Brain microvascular endothelial cell (primary cell): Measurements from ENCODE around the gene VAV2.
"Not testable (repeated sequence)": the region's sequence is repeated elsewhere in the genome, so short reads cannot be mapped to it uniquely, and the experiment has no call there.

Experiments used
- DNase-seq: peaks from one replicate; pipeline ENCODE4 v3.0.0-alpha.2; 2020
- H3K27ac ChIP-seq: fragments of 250-450 bp; sonication (Bioruptor Pico); 2 replicates; pipeline ENCODE4 v1.5.1; 2020; ENCODE audit warnings: mild to moderate bottlenecking, moderate library complexity
- H3K27me3 ChIP-seq: fragments of 250-450 bp; sonication (Bioruptor Pico); replicated peaks from 2 replicates; pipeline ENCODE4 v1.5.1; 2020; ENCODE audit warnings: mild to moderate bottlenecking
- H3K36me3 ChIP-seq: fragments of 250-450 bp; sonication (Bioruptor Pico); replicated peaks from 2 replicates; pipeline ENCODE4 v1.5.1; 2020; ENCODE audit warnings: mild to moderate bottlenecking
- H3K4me3 ChIP-seq: 2 replicates; pipeline ENCODE4 v1.5.1; 2011; ENCODE audit warnings: low read depth, mild to moderate bottlenecking, control low read depth, low read length, moderate library complexity
- CTCF ChIP-seq: IDR thresholded peaks from 2 replicates; pipeline ENCODE4 v1.5.1; 2011; ENCODE audit warnings: low read depth, mild to moderate bottlenecking, moderate library complexity, low read length, control low read depth, inconsistent platforms; ENCODE audit errors: missing control alignments
- in situ Hi-C: cut with HindIII; loops from 2 replicates; pipeline ENCODE4 v1.10.0; 2017; ENCODE audit warnings: low sequenced_read_pairs, low pct_ligation_motif_present

The VAV2 gene

DNA sequence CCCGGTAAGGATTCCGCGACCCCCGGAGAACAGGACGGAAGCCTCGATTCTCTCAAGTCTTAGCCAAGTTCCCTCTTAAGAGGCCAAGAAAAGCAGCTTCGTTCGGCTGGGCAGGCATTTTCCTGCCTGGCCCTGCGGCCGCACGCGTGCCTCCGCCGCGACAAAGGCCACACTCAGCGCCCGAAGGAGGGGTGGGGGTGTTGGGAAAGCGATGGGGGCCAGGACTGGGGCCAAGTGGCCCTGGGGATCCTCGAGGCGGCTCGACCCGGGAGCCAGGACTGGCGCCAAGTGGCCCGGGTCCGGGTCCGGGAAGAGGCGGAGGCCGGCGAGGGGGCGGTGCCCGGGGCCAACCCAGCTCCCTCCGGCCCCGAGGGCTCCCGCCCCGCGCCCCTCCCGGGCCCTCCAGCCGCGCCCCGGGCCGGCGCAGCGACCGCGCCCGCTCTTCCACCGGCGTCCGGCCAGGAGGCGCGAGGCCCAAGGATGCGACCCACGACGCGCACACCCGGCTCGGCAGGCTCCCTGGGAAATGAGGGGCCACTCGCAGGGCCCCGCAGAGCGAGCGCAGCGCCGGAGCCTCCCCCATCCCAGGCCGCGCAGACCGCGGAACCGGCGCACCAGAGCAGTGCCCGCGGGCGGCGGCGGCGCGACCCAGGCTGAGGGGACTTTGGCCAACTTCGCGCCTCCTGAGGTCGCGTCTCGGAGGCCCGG is 756 bp downstream of the VAV2 start:
- in situ Hi-C loops, result loop anchor here (10.0 kb wide), 1 partner anchor 207 kb away; no protein-coding TSS in a partner anchor
- Histone ChIP-seq H3K36me3 (no peaks in the 10 kb centered on the region), H3K4me3 (peak overlapping the region; percentile 77), H3K27ac (no peak overlapping the region), H3K27me3 (no peaks in the 10 kb centered on the region)
- DNase-seq, result no peak
- TF ChIP-seq CTCF, result no peak

GRCh38 chr9:133990366-133991213 is 1.5 kb downstream of the VAV2 start:
- DNase-seq, result peak; percentile 51
- Histone ChIP-seq H3K27me3 (no peaks in the 10 kb centered on the region), H3K27ac (no peak overlapping the region), H3K36me3 (no peaks in the 10 kb centered on the region), H3K4me3 (peak overlapping the region; percentile 77)
- TF ChIP-seq CTCF, result no peak
- in situ Hi-C loops, result loop anchor here (10.0 kb wide), 1 partner anchor 206 kb away; no protein-coding TSS in a partner anchor

GRCh38 chr9:133989625-133990365 is 2.3 kb downstream of the VAV2 start:
- no peaks in the 10 kb centered on the region for H3K36me3 ChIP-seq
- in situ Hi-C loops, result loop anchor here (10.0 kb wide), 1 partner anchor 205 kb away; no protein-coding TSS in a partner anchor
- no peaks in the 10 kb centered on the region for H3K27me3 ChIP-seq
- no peak overlapping the region for H3K27ac ChIP-seq
- no peak overlapping the region for H3K4me3 ChIP-seq
- TF ChIP-seq CTCF, result no peak
- no peak for DNase-seq

- H3K36me3 ChIP-seq, DNase-seq, in situ Hi-C loops, H3K4me3 ChIP-seq, H3K27me3 ChIP-seq, H3K27ac ChIP-seq: not testable (repeated sequence)
Measured at GRCh38 chr9:133988771-133989170, 3.4 kb downstream of the VAV2 start.

DNA sequence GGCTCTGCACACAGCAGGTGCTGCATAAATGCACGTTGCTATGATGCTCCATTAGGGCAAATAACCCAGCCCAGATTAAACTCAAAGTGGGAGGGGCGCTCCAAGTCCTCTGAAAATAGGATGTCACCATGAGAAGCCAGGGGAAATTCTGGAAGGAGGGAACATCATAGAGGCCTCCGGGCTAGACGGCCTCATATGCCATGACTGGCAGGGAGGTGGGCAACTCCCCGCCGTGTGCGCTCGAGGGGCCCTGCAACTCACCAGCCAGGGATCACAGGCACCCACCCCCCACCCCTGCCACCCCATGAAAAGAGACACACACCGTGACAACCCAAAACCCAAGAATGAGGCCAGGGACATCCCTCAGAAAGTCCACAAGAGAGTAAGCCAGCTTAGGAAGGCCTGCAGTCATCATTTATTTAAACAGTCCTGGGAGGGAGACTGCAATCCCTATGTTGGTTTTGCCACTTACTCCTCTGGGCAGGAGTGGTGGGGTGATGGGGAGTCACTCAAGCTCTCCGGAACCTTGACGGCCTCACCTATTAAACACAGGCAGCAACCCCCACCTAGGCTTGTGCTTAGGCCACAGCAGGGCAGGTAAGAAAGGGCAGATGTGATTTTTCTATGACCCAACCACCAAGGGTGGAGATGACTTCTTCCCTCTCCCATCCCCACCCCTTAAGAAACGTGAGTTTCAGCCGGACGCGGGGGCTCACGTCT is 4.0 kb downstream of the VAV2 start:
- no peak for TF ChIP-seq CTCF

More for the DNA sequence above, 4.0 kb downstream of the VAV2 start:
- in situ Hi-C loops, result no loop called here
- Histone ChIP-seq H3K27me3 (no peaks in the 10 kb centered on the region), H3K4me3 (no peak overlapping the region), H3K27ac (no peak overlapping the region), H3K36me3 (no peaks in the 10 kb centered on the region)
- DNase-seq, result no peak
